ENCODE measurements around the gene NUDCD2.

The NUDCD2 gene

GRCh38 chr5:163444526-163444925 lies 15.4 kb downstream of the NUDCD2 start:
- Mint-ChIP-seq H3K27ac (no peak overlapping the region), H3K9me3 (peaks cover 20% of the 10 kb centered on the region), H3K36me3 (ENCODE audit: low read depth) (peaks cover 75% of the 10 kb centered on the region), H3K4me1 (peaks cover 16% of the 10 kb centered on the region), H3K27me3 (ENCODE audit: low read depth, poor library complexity) (no peaks in the 10 kb centered on the region), H3K4me3 (no peak overlapping the region)
- no peak for DNase-seq
- no peak for TF ChIP-seq CTCF (IDR thresholded peaks at IDR 0.05)

- Mint-ChIP-seq H3K9me3 (no peaks in the 10 kb centered on the region), H3K36me3 (ENCODE audit: low read depth) (peaks cover 42% of the 10 kb centered on the region), H3K4me1 (peaks cover 45% of the 10 kb centered on the region), H3K4me3 (no peak overlapping the region), H3K27ac (no peak overlapping the region), H3K27me3 (ENCODE audit: low read depth, poor library complexity) (no peaks in the 10 kb centered on the region)
- no peak for TF ChIP-seq CTCF (IDR thresholded peaks at IDR 0.05)
- DNase-seq: no peak
Observed at GRCh38 chr5:163440954-163441353, 18.9 kb downstream of the NUDCD2 start.

GRCh38 chr5:163439092-163439425 lies 20.8 kb downstream of the NUDCD2 start:
- H3K27me3 Mint-ChIP-seq (ENCODE audit: low read depth, poor library complexity): no peaks in the 10 kb centered on the region

GRCh38 chr5:163437309-163438182 lies 22.4 kb downstream of the NUDCD2 start, which contains the start of gene CCNG1:
Gene CCNG1 (plus strand): TSS chr5:163437595. CDS start chr5:163439257, 1,662 bp downstream.
- H3K9me3 Mint-ChIP-seq: no peaks in the 10 kb centered on the region
- peak within 1 kb of the TSS; percentile 98 for H3K4me3 Mint-ChIP-seq
- no peak for TF ChIP-seq CTCF (IDR thresholded peaks at IDR 0.05)
- peak within 1 kb of the TSS; percentile 98 for H3K27ac Mint-ChIP-seq
- H3K4me1 Mint-ChIP-seq: peaks cover 56% of the 10 kb centered on the region
- peaks cover 28% of the 10 kb centered on the region for H3K36me3 Mint-ChIP-seq (ENCODE audit: low read depth)
- peak; percentile 91 for DNase-seq
- H3K27me3 Mint-ChIP-seq (ENCODE audit: low read depth, poor library complexity): peaks cover 1% of the 10 kb centered on the region

More at GRCh38 chr5:163439092-163439425, 20.8 kb downstream of the NUDCD2 start:
- Mint-ChIP-seq H3K4me3 (peak overlapping the region; percentile 98), H3K9me3 (no peaks in the 10 kb centered on the region), H3K27ac (no peak overlapping the region), H3K36me3 (ENCODE audit: low read depth) (peaks cover 33% of the 10 kb centered on the region), H3K4me1 (peaks cover 51% of the 10 kb centered on the region)
- DNase-seq: peak; percentile 22
- no peak for TF ChIP-seq CTCF (IDR thresholded peaks at IDR 0.05)

GRCh38 chr5:163437011-163437308 lies 22.9 kb downstream of the NUDCD2 start:
- Mint-ChIP-seq H3K27ac (peak overlapping the region; percentile 92), H3K36me3 (ENCODE audit: low read depth) (peaks cover 23% of the 10 kb centered on the region), H3K4me3 (peak overlapping the region; percentile 98), H3K27me3 (ENCODE audit: low read depth, poor library complexity) (peaks cover 5% of the 10 kb centered on the region), H3K4me1 (peaks cover 56% of the 10 kb centered on the region), H3K9me3 (no peaks in the 10 kb centered on the region)
- no peak for TF ChIP-seq CTCF (IDR thresholded peaks at IDR 0.05)
- DNase-seq: no peak

GRCh38 chr5:163436515-163436914 lies 23.4 kb downstream of the NUDCD2 start:
- peak overlapping the region; percentile 92 for H3K27ac Mint-ChIP-seq
- peak overlapping the region; percentile 98 for H3K4me3 Mint-ChIP-seq
- peaks cover 56% of the 10 kb centered on the region for H3K4me1 Mint-ChIP-seq
- H3K9me3 Mint-ChIP-seq: no peaks in the 10 kb centered on the region
- H3K36me3 Mint-ChIP-seq (ENCODE audit: low read depth): peaks cover 18% of the 10 kb centered on the region
- H3K27me3 Mint-ChIP-seq (ENCODE audit: low read depth, poor library complexity): peaks cover 5% of the 10 kb centered on the region
- DNase-seq: no peak
- no peak for TF ChIP-seq CTCF (IDR thresholded peaks at IDR 0.05)
